ENCODE results near the gene TESPA1. TPM values are rescaled to one million over a fixed set of nuclear protein-coding genes. Genes with fewer than 3 reads are reported as not detected.

Gene TESPA1
- total and polyA plus RNA-seq, 2 of the 4 experiments (the other 2 are of a cell fraction), result not detected

GRCh38 chr12:54996205-54996604 lies 11.6 kb upstream of the TESPA1 start:
- H4K5ac ChIP-seq (ENCODE audit: low read depth, low read length), result no peak overlapping the region
- no peak overlapping the region for H3K14ac ChIP-seq (replicated peaks; ENCODE audit: low read depth, low read length)
- H3K9me3 ChIP-seq (ENCODE audit: control insufficient read depth, insufficient read depth, low read length), result no peaks in the 10 kb centered on the region
- 50% methylated on average over 1 of the region's 5 CpGs; no CpG with 5 or more reads in 1 of the 2 experiments for WGBS, 2 experiments (ENCODE audit: extremely low coverage in 2 of 2, insufficient read length in 1 of 2)
- no peak for ATAC-seq (ENCODE audit: low read depth)
- no peaks in the 10 kb centered on the region for H4K20me1 ChIP-seq (ENCODE audit: insufficient read depth, low read length)
- H3K27ac ChIP-seq (ENCODE audit: insufficient read depth, low read length), result no peak overlapping the region
- dilution Hi-C loops (cut with HindIII; ENCODE audit: low sequenced_read_pairs, unreplicated experiment) (no loop called here), intact Hi-C loops (cut with micrococcal nuclease) (no loop called here), in situ Hi-C loops (cut with MboI; ENCODE audit: low sequenced_read_pairs) (no loop called here)
- no peaks in the 10 kb centered on the region for H3K27me3 ChIP-seq (ENCODE audit: control insufficient read depth, insufficient read depth, low read length)
- H3K79me1 ChIP-seq (ENCODE audit: low read depth in 1 of 2, low read length in 2 of 2), result no peaks in the 10 kb centered on the region
- H2AFZ ChIP-seq (replicated peaks; ENCODE audit: low read length, poor library complexity), result no peak overlapping the region
- DNase-seq, result no peak
- H2BK5ac ChIP-seq (ENCODE audit: low read depth, low read length, poor library complexity, severe bottlenecking), result no peak overlapping the region
- H3K56ac ChIP-seq (ENCODE audit: extremely low read depth, insufficient read depth, low read length), result no peak overlapping the region
- no TSS peak for BruUV-seq (replicated peaks)
- no peak overlapping the region for H4K8ac ChIP-seq (ENCODE audit: low read depth in 2 of 2, low read length in 2 of 2)
- TF ChIP-seq MXI1 (IDR thresholded peaks at IDR 0.05; ENCODE audit: borderline replicate concordance, low read depth, low read length), result no peak
- no peak for TF ChIP-seq RAD21 (IDR thresholded peaks at IDR 0.05; ENCODE audit: low read length)
- TF ChIP-seq CHD1 (IDR thresholded peaks at IDR 0.05; ENCODE audit: low read depth, low read length), result no peak
- TF ChIP-seq USF2 (IDR thresholded peaks at IDR 0.05; ENCODE audit: low read depth, low read length), result no peak
- TF ChIP-seq RFX5 (IDR thresholded peaks at IDR 0.05; ENCODE audit: low read depth, low read length), result no peak
- TF ChIP-seq FOS (IDR thresholded peaks at IDR 0.05; ENCODE audit: low read depth, low read length), result no peak
- no peak for TF ChIP-seq CTCF (conservative IDR thresholded peaks at IDR 0.05; ENCODE audit: low read depth, low read length)
- TF ChIP-seq MAZ (IDR thresholded peaks at IDR 0.05; ENCODE audit: borderline replicate concordance, low read depth, low read length), result no peak
- TF ChIP-seq POLR2A (IDR thresholded peaks at IDR 0.05; ENCODE audit: low read depth, low read length), result no peak
- TF ChIP-seq CEBPB (IDR thresholded peaks at IDR 0.05; ENCODE audit: low read depth, low read length), result no peak
- TF ChIP-seq RCOR1 (IDR thresholded peaks at IDR 0.05; ENCODE audit: insufficient replicate concordance, low read length), result no peak
- no peak for TF ChIP-seq ELK1 (IDR thresholded peaks at IDR 0.05; ENCODE audit: borderline replicate concordance, low read depth, low read length)
- TF ChIP-seq BHLHE40 (IDR thresholded peaks at IDR 0.05; ENCODE audit: low read depth, low read length), result no peak
- TF ChIP-seq MAFK (IDR thresholded peaks at IDR 0.05; ENCODE audit: low read depth, low read length), result no peak
- TF ChIP-seq NFE2L2 (IDR thresholded peaks at IDR 0.05; ENCODE audit: low read depth, low read length), result no peak
- no peak overlapping the region for H4K91ac ChIP-seq (ENCODE audit: insufficient read depth, low read depth, low read length)
- POLR2A ChIA-PET (ENCODE audit: unreplicated experiment), result no interaction called here
- H3K36me3 ChIP-seq (ENCODE audit: control insufficient read depth, insufficient read depth, low read length), result no peaks in the 10 kb centered on the region
- H3K18ac ChIP-seq (ENCODE audit: low read depth, low read length), result no peak overlapping the region
- H2BK120ac ChIP-seq (ENCODE audit: low read depth, low read length), result no peak overlapping the region
- no peak overlapping the region for H2AK5ac ChIP-seq (ENCODE audit: low read depth, low read length)
- CTCF ChIA-PET, result interaction anchor here (1.2 to 1.4 kb wide), 2 partner anchors 11 to 72 kb away, joined by 4 read pairs; partner anchors contain the start of gene TESPA1
- no peaks in the 10 kb centered on the region for H3K9me1 ChIP-seq (ENCODE audit: insufficient read depth, low read length)
- no peak overlapping the region for H3K4me2 ChIP-seq (ENCODE audit: low read depth, low read length)
- H3K4me1 ChIP-seq (ENCODE audit: control insufficient read depth, insufficient read depth, low read length), result no peaks in the 10 kb centered on the region
- H2AK9ac ChIP-seq (replicated peaks; ENCODE audit: low read depth, low read length, poor library complexity), result no peak overlapping the region
- H3K23ac ChIP-seq (ENCODE audit: low read depth, low read length), result no peak overlapping the region
- H3K4me3 ChIP-seq (ENCODE audit: insufficient read depth, low read depth, low read length), result no peak overlapping the region
- H3K4ac ChIP-seq (ENCODE audit: low read depth, low read length), result no peak overlapping the region
- no peak overlapping the region for H2BK20ac ChIP-seq (ENCODE audit: low read depth, low read length)
- no peak overlapping the region for H3K9ac ChIP-seq (ENCODE audit: low read depth, low read length)
- no peak overlapping the region for H2BK15ac ChIP-seq (ENCODE audit: low read depth, low read length)

All from IMR-90 (cell line).